HG02763 (cell line): ENCODE measurements around the gene NPAS1.
A peak's percentile ranks its signal among the peaks of the same experiment; 100 is the strongest.
"Not testable (repeated sequence)": the region's sequence is repeated elsewhere in the genome, so short reads cannot be mapped to it uniquely, and the experiment has no call there.

Experiments
- ATAC-seq: cut with Tn5 transposase; IDR thresholded peaks from one replicate; pipeline ENCODE4 v1.9.1; 2021; ENCODE audit warnings: mild to moderate bottlenecking, moderate library complexity; ENCODE audit not compliant: unreplicated experiment

NPAS1 gene

DNA sequence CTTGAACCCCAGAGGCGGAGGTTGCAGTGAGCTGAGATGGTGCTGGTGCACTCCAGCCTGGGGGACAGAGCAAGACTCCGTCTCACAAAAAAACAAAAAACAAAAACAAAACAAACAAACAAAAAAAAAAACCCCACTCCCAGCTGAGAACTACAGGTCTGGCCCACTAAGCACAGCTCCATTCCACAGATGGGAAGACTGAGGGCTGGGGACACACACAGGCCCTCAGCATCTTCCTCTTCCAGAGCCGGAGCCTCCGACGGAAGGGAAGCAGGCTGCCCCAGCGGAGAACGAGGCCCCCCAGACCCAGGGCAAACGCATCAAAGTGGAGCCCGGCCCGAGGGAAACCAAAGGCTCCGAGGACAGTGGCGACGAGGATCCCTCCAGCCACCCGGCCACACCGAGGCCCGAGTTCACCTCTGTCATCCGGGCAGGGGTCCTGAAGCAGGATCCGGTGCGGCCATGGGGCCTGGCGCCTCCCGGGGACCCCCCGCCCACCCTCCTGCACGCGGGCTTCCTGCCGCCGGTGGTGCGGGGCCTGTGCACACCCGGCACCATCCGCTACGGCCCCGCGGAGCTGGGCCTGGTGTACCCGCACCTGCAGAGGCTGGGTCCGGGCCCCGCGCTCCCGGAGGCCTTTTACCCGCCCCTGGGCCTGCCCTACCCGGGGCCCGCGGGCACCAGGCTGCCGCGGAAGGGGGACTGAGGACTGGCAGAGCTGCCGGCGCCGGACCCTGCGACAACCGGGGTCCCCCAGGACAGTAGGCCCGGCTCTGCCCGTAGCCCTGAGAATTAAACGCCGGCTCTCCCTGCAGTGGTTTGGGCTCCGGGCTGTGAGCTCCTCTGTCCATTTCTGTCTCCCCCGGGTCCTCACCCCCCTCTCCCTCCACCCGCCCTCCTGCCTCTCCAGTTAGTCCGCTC, 25.6 kb downstream of the NPAS1 start:
- ATAC-seq = no peak

DNA sequence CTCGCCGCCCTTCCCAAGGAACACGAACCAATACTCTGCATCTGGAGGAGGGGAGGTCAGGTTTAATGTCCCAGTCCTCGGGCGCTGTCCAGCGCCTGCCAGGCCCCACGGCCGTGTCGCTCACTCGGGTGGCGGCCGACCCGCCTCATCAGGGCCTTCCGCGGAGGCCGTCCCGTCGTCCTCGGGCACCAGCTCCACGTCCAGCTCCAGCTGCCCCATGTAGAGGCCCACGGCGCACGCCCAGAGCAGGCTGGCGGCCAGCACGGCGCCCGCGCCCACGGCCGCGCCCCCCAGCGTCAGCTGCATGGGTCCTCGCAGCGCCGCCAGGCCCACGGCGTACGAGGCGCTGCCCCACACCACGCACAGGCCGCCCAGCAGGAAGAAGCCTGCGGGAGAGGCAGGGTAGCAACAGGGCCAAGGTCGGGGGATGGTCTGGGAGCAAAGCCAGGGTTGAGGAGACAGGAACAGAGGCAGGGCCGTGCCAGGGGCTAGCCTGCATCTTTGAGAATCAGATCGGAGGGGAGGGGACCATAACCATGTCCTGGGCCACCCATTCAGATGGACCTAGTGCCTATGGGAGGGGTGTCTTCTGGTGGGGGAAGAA, 26.3 kb downstream of the NPAS1 start:
- ATAC-seq = no peak

DNA sequence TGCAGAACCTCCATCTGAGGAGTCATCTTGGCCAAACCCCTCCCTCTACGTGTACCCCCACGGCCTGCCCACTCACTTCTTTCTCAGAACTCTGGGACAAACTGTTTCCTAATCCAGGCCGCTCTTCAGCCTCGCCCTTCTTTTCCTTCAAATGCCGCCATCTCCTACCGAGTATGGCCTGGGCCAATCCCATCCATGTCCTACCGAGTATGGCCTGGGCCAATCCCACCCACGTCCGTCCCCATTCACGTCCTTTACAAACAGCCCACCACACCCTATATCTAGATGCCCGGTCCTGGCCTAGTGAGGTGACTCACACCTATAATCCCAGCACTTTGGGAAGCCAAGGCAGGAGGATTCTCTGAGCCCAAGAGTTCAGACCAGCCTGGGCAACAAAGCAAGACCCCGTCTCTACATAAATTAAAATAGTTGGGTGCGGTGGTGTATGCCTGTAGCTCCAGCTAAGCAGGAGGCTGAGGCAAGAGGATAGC, 27.7 kb downstream of the NPAS1 start:
- no peak for ATAC-seq

DNA sequence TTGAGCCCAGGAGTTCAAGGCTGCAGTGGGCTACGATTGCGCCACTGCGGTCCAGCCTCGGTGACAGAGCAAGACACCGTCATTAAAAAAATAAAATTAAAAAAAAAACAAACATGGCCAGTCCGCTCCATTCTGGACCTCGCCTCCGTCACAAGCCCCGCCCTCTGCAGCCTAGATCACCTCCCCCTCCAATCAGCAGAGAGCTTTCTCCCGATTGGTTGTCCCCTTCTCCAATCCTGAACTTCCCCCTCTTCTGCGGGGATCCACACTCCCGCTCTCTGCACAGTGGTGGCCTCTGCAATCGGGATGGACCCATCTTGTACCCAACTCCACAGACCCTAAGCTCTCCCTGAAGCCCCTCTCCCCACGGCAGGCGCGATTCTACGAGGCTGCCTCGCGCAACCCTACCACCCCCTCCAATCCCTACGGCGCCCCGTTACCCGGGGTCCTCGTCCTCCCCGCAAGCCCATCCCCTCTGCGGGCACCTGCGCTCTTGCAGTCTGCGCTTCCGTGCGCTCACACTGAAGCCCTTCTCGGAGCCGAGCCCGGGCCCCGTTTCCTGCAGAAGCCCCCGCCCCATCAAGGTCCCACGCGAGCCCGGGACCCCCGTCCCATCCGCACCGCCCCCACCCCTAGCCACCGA, 28.2 kb downstream of the NPAS1 start:
- peak; percentile 28 for ATAC-seq

DNA sequence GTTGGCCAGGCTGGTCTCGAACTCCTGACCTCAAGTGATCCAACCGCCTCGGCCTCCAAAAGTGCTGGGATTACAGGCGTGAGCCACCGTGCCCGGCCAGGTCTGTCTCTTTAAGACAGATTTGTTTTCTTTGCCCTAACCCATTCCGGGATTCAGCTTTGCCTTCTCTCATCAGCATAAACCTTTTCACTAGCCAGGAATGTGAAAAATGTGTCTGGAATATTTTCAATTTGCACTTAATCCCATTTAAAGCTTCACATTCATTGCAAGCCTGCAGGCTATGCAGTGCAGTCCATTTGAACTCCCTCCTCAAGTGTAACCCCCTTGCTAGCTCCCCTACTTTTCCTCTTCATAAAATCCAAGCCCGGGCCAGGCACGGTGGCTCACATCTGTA, 29.7 kb downstream of the NPAS1 start:
- no peak for ATAC-seq

DNA sequence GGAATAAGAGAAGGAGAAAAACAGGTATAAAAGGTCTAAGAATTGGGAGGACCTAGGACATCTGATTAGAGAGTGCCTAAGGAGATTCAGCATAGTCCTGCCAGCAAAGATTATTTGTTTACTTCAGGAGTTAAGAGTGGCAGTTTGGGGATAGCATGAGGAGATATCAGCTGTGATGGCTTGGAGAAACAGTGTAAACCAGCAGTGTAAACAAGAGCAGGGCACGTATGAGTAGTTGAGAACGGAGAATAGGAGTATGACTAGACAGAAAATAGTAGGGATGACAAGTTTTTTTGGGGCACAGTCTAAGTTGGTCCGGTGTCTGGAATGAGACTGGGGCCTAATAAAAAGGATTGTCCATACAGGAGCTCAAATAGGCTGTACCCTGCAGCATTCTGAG, 30.9 kb downstream of the NPAS1 start:
- not testable (repeated sequence) for ATAC-seq

DNA sequence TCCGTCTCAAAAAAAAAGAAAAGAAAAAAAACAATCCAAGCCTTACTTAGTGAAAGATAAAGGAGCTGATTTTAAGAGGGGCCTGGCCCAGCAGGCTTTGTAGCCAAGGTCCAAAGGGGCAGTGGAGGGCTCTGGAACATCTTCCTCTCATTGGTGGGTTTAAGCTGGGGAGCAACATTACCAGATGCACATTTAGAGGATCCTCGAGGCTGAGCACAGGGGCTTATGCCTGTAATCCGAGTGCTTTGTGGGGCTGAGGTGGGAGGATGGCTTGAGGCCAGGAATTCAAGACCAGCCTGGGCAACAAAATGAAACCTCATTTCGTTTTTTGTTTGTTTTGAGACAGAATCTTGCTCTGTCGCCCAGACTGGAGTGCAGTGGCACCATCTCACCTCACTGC, 36.8 kb downstream of the NPAS1 start:
- no peak for ATAC-seq

DNA sequence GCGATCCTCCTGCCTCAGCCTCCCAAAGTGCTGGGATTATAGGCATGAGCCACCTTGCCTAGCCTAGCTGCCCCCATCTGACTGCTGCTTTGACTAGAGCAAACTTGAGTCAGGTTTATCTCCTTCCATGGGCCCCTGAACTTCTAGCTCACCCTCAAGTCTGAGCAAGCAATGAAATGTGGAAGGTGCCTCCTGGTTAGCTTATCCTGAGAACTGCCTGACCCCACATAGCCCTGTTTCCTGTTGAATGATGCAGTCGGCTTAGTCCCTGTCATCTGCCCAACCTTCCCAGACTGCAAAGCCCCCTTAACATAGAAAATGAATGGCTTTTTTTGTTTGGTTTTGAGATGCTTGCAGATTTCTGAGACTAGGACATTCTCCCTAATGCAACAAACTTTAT, 37.7 kb downstream of the NPAS1 start:
- ATAC-seq = no peak

DNA sequence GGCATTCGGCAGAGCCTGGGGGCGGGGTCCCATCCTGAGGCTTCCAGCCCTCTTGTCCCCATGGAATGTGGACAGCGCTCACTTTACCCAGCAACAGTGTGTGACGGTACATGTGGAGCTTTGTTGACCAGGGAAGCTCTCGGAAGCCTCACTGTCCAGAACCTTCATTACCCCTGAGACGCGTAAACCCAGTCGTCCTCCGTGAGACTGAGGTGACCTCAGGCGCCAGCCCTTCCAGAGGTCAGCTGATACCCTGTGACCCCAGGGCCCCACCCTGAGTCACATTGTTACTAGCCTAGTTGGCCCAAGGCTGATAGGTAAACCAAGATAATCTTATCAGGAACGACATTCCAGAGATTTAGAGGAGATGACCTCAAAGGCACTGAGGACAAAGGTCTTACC, 39.0 kb downstream of the NPAS1 start:
- no peak for ATAC-seq

DNA sequence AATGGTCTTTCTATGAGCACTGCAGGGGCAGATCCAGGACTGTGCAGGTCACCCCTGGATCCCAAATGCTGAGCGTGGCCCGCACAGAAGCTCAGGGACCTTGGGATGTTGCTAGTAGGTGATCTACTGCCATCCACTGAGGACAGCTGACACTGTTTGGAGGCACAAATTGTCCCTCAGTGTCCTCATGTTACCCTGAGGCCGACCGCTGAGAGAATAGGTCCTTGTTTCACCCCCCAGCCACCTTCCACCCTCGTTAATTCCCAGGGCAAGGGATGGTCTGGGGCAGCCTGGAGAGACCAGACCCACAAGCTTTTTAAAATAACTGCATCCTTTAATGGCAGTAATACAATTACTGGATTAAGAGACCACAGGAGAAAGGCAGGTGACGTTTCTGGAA, 44.2 kb downstream of the NPAS1 start:
- ATAC-seq = no peak

DNA sequence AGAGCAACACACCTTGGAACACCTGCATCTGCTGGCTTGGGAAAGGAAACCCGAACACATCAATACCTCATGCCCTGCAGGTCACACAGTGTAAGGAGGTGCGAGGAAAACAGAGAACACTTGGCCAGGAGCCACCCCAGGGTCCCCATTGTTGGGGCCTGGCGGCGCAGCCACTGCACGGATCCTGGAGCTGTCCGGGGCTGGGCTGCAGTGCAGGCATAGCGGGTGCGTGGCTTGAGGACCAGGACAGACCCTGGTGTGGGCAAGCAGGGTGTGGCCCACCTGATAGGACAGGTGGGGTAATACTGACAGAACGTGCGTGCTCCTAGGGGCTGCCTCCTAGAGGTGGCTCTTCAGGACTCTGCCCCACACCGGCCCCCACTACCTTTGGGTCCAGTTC, 45.6 kb downstream of the NPAS1 start:
- ATAC-seq = no peak

DNA sequence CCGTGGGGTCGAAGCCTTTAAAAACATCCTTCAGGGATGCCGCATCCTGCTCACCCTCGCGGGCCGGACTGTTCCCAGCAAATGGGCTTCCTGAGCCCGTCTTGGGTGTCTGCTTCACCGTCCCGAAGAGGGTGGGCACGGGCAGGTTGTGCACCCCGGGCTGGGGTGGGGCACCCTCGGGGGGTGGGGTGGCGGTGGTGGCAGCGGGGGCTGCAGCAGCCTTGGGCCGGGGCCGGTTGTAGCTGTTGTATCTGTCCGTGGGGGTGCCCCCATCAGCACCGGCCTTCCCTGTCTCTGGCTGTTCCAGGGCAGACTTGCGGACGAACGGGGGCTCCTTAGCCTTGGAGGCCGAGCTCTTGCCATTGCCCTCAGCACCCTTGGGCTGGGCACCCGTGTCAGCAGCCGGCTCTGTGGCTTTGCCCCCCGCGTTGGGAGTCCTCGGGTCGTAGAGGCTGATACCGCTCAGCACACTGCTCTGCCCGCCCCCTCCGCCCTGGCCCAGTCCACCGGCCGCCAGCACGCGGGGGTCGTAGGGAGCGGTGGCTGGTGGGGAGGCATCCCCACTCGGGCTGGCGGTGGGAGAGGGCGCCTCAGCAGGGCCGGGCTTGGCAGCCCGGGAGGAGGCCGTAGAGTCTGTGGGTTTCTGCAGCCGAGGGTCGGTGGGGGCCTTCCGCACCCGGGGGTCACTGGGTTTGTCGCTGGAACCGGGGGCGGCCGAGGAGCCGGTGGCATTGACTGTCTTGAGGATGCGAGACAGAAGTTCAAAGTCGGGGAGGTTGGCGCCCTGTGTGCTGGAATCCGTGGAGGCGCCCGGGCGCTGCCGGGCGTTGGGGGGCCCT, 47.0 kb downstream of the NPAS1 start:
- ATAC-seq = no peak

DNA sequence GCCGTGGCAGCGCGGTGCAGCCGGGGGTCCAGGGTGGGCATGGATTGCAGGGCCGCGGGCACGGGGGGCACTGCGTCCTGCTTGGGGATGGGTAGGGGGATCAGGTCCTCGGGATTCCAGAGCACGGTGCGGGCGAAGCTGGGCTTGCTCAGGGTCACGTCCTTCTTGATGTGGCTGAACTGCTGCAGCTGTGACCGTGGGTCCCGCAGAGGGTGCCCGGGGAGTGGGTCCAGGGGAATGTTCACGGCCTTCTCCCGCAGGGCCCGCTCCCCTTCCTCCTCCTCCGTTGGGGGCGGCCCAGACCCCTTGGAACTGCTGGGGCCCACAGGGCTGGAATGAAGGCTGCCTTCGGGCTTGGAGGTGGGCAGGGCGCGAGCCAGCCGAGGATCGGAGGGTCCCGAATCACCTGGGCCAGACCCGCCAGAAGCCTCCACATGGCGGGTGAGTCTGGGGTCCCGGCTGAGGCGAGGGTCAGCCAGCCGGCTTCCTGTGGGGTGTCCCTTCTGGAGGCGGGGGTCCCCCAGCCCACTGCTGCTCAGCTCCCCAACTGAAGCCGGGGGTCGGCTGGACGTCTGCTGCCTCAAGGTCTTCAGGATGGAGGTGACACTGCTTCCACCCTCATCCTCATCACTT, 47.7 kb downstream of the NPAS1 start:
- no peak for ATAC-seq

DNA sequence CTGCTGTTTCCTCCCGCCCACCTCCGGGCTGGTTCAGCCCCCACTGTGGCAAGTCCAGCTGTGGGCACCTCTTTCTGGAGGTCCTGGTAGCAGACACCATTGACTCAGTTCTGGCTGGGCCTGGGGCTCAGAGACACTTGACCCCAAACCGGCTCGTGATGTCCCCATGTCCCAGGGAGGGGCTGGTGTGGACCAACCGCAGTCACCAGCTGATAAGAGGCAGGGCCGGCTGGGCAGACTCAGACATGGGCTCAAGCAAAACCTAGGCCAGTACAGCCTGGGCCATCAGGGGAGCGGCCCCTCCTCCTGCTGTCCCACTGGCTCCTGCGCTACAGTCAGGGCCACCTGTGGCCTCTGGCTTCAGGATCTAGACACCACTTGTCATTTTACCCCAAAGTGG, 48.6 kb downstream of the NPAS1 start:
- no peak for ATAC-seq

DNA sequence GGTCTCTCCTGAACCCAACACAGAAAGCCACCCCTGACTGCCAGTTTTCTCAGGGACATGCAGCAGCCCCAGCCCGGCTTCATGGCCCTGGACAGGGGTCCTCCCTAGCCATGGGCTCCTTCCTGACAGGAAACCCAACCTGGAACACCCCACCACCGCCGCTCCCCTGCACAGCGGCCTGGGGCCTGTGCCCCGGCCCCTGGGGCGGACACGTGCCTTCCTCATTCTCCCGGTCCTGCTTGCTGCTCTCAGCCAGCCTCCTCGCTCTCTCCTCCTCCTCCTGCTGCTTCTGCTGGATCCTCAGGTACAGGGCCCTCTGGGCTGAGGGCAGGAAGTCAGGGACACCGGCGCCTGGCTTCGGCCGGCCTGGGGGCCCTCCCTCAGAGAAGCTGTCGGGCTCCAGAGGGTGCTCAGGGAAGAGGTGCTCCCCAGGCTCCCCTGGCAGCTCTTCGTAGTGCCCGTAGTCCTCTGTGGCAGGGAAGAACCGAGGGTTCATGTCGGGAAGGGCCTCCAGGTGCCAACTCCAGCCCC, 49.3 kb downstream of the NPAS1 start:
- ATAC-seq = no peak

DNA sequence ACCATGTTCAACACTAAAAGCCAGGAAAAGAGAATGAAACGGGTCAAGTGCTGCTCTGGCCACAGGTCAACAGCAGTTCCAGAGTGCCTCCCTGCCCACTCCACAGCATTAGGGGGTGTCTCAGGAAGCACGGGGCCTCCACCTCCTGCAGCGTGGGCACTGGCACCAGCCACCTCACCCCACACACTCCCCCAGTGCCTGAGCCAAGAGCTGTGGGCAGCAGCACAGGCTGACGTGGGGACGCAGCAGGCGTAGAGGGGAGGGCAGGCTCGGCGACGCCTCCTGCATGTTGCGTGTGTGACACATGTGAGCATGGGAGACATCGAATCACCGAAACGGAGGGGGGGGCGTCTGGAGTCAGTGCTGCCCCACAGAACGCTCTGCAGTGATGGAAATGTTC, 50.2 kb downstream of the NPAS1 start:
- no peak for ATAC-seq

DNA sequence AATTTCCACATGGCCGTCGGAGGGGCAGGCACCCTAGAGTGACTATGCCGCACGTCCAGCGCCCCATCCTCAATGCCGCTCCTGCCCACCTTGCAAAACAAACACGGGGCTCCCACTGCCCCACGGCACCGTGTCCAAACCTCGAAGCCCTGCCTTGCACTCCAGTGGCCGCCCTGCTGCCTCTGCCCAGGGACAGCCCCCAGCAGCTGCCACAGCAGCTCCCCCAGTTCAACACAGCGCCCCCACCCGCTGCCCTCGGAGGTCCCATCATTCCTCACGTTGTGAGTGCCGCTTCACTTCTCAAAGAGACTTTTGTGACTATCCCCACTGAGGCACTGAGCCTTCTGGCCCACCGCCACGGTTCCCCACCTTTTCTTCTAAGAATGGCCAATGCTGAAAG, 51.1 kb downstream of the NPAS1 start:
- no peak for ATAC-seq

DNA sequence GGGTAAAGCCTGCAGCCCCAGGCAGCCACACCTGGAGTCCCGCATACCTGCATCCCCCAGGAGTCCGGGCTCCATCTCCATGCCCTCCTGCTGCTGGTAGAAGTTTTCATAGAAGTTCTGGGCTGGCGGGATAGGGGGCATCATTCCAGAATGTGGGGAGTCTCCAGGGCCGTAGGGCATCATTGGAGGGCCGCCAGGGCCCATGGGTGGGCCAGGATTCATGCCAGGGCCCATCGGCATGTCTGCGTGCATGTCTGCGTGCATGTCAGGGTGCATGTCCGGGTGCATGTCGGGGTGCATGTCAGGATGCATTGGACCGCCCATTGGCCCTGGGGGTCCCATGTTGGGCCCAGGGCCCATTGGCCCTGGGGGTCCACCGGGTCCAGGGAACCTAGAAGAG, 52.1 kb downstream of the NPAS1 start:
- no peak for ATAC-seq

DNA sequence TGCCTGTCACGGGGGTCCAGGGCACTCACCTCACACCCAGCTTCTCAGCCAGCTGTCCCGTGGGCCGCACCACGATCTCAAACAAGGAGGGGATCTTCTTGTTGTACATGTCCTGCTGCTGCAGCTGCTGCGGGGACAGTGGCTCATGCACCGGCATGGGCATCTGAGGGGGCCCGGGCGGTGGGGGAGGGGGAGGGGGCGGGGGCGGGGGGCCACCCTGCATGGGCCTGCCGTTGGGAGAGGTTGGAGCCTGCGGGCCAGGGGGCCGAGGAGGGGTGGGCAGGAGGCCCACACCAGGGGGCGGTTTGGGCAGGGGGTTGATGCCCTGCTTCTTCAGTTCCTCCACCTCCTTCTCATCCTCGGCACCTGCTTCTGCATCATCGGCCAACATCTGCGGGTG, 52.7 kb downstream of the NPAS1 start:
- ATAC-seq = no peak

DNA sequence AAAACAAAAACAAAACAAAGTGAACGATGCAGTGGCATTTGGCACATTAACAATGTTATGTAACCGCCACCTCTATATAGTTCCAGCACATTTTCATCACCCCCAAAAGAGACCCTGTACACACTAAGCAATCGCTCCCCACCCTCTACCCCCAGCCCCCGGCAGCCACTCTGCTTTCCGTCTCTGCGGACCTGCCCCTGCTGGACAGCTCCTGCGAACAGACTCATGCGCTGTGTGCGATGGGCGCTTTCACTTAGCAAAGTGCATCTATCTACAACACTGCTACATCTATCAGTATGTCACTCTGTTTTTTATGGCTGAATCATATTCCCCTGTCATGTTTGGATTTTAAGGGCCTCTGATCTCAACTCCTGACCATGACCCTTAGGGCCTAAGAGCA, 53.9 kb downstream of the NPAS1 start:
- no peak for ATAC-seq
